K562 (cell line): ENCODE measurements around the gene ANO9. TPM values are rescaled to one million over a fixed set of nuclear protein-coding genes. Genes with fewer than 3 reads are reported as not detected.
A peak's percentile ranks its signal among the peaks of the same experiment; 100 is the strongest.

ENCODE experiments used
- ASH1L ChIP-seq: fragments of 450-650 bp; IDR thresholded peaks from 2 replicates; pipeline ENCODE4 v1.6.1; 2018; ENCODE audit warnings: borderline replicate concordance, mild to moderate bottlenecking, low read depth; ENCODE audit not compliant: partially characterized antibody
- BCLAF1 ChIP-seq, 2 experiments: fragments of 450-650 bp in 1 of 2; IDR thresholded peaks; 2 replicates each; pipeline ENCODE4 v1.6.1; 2011 to 2017; ENCODE audit warnings: low read depth in 2 of 2, antibody characterized with exemption in 1 of 2, borderline replicate concordance in 1 of 2, low read length in 1 of 2, mild to moderate bottlenecking in 1 of 2, mixed read lengths in 1 of 2; ENCODE audit not compliant: control insufficient read depth in 1 of 2
- CREB1 ChIP-seq, 2 experiments: sonication (generic) in 1 of 2; formaldehyde crosslinking in 1 of 2; IDR thresholded peaks; 2 replicates each; pipeline versions ENCODE4 v1.6.1 to v1.8.0; 2012 to 2022; ENCODE audit warnings: inconsistent platforms in 1 of 2, mild to moderate bottlenecking in 1 of 2, missing genetic modification reagents in 1 of 2, moderate library complexity in 1 of 2
- CSDE1 ChIP-seq, 2 experiments: fragments of 450-650 bp; IDR thresholded peaks; 2 replicates each; pipeline ENCODE4 v1.6.1; 2016; ENCODE audit warnings: mild to moderate bottlenecking in 1 of 2
- DPF2 ChIP-seq: fragments of 450-650 bp; IDR thresholded peaks from 2 replicates; pipeline ENCODE4 v1.6.1; 2016
- GATAD2A ChIP-seq: fragments of 450-650 bp; IDR thresholded peaks from 2 replicates; pipeline ENCODE4 v1.6.1; 2017
- HDAC3 ChIP-seq: fragments of 450-650 bp; IDR thresholded peaks from 2 replicates; pipeline ENCODE4 v1.6.1; 2018; ENCODE audit warnings: borderline replicate concordance, mild to moderate bottlenecking, moderate library complexity; ENCODE audit not compliant: partially characterized antibody
- KHSRP ChIP-seq: fragments of 450-650 bp; IDR thresholded peaks from 2 replicates; pipeline ENCODE4 v1.6.1; 2017
- NBN ChIP-seq: fragments of 450-650 bp; IDR thresholded peaks from 2 replicates; pipeline ENCODE4 v1.6.1; 2016; ENCODE audit warnings: low read depth, mild to moderate bottlenecking
- NCOR1 ChIP-seq: fragments of 450-650 bp; IDR thresholded peaks from 2 replicates; pipeline ENCODE4 v1.6.1; 2016; ENCODE audit warnings: mild to moderate bottlenecking, moderate library complexity
- PPARD ChIP-seq: fragments of 250-450 bp; sonication (Bioruptor Pico); IDR thresholded peaks from 2 replicates; pipeline ENCODE4 v1.8.0; 2022; ENCODE audit warnings: inconsistent platforms, mild to moderate bottlenecking, moderate library complexity
- PRMT5 ChIP-seq: sonication (generic); formaldehyde crosslinking; IDR thresholded peaks from 2 replicates; pipeline ENCODE4 v1.5.0; 2020; ENCODE audit warnings: missing genetic modification reagents
- SRSF9 ChIP-seq: fragments of 200-400 bp; formaldehyde crosslinking; IDR thresholded peaks from 2 replicates; pipeline ENCODE4 v1.6.1; 2017; ENCODE audit warnings: low read depth, low read length, borderline replicate concordance
- STAT5B ChIP-seq: fragments of 250-450 bp; sonication (Bioruptor Pico); IDR thresholded peaks from 2 replicates; pipeline ENCODE4 v1.8.0; 2021; ENCODE audit warnings: mild to moderate bottlenecking, inconsistent platforms
- ZBTB34 ChIP-seq: fragments of 250-450 bp; sonication (Bioruptor Pico); IDR thresholded peaks from 2 replicates; pipeline ENCODE4 v1.8.0; 2021; ENCODE audit warnings: mild to moderate bottlenecking, moderate library complexity
- ZBTB8A ChIP-seq: fragments of 450-650 bp; IDR thresholded peaks from 2 replicates; pipeline ENCODE4 v1.6.1; 2018; ENCODE audit warnings: mild to moderate bottlenecking, moderate library complexity; ENCODE audit not compliant: partially characterized antibody
- ZNF124 ChIP-seq: sonication (generic); formaldehyde crosslinking; IDR thresholded peaks from 2 replicates; pipeline ENCODE4 v1.8.1; 2022; ENCODE audit warnings: missing genetic modification reagents
- ZNF780A ChIP-seq: fragments of 250-450 bp; sonication (Bioruptor Pico); IDR thresholded peaks from 2 replicates; pipeline ENCODE4 v1.5.0; 2021; ENCODE audit warnings: mild to moderate bottlenecking
- polyA plus RNA-seq, 8 experiments: library from polyadenylated mRNA; depleted of rRNA in 4 of 8; stranded (reverse) in 5 of 8; unstranded in 3 of 8; fragments of >200 nt; fragmentation: Nextera tagmentation in 2 of 8; fragmentation: Illumina TruSeq in 1 of 8; extraction: Ambion mirVana in 2 of 8; extraction: Trizol in 1 of 8; gene quantifications; 2 replicates each; pipeline versions ENCODE4 v1.2.1 to v1.2.3, GENCODE V29; 2011 to 2014; ENCODE audit warnings: inconsistent platforms in 1 of 8, missing spikeins in 1 of 8
- total RNA-seq, 7 experiments: library from RNA; depleted of rRNA in 6 of 7; stranded (reverse); fragments of >200 nt in 6 of 7; fragmentation: Illumina TruSeq in 2 of 7; extraction: Trizol in 2 of 7; gene quantifications; 2 replicates each; pipeline versions ENCODE4 v1.2.1 to v1.2.3, GENCODE V29; 2011 to 2021; ENCODE audit warnings: low replicate concordance in 1 of 7
- TF ChIP-seq, protein P1 (sequence below): fragments of 450-650 bp; IDR thresholded peaks from 2 replicates; pipeline ENCODE4 v1.6.1; 2017; ENCODE audit warnings: mild to moderate bottlenecking, moderate library complexity
- TF ChIP-seq, protein P2 (sequence below), 3 experiments: IDR thresholded peaks in 2 of 3; conservative IDR thresholded peaks in 1 of 3; 2 replicates each; pipeline ENCODE4 v1.5.1; 2011 to 2012; ENCODE audit warnings: low read length in 3 of 3, mild to moderate bottlenecking in 3 of 3, control low read depth in 2 of 3, improper control_type of control experiment in 1 of 3, inconsistent platforms in 1 of 3, low read depth in 1 of 3, mixed read lengths in 1 of 3, moderate library complexity in 1 of 3; ENCODE audit not compliant: insufficient read depth in 2 of 3

ANO9 gene
- total and polyA plus RNA-seq, 9 of the 15 experiments (the other 6 are each of a cell fraction or from before 2014, with no cell fraction given), result 0.20 to 14.5 (median 4.5) TPM

DNA sequence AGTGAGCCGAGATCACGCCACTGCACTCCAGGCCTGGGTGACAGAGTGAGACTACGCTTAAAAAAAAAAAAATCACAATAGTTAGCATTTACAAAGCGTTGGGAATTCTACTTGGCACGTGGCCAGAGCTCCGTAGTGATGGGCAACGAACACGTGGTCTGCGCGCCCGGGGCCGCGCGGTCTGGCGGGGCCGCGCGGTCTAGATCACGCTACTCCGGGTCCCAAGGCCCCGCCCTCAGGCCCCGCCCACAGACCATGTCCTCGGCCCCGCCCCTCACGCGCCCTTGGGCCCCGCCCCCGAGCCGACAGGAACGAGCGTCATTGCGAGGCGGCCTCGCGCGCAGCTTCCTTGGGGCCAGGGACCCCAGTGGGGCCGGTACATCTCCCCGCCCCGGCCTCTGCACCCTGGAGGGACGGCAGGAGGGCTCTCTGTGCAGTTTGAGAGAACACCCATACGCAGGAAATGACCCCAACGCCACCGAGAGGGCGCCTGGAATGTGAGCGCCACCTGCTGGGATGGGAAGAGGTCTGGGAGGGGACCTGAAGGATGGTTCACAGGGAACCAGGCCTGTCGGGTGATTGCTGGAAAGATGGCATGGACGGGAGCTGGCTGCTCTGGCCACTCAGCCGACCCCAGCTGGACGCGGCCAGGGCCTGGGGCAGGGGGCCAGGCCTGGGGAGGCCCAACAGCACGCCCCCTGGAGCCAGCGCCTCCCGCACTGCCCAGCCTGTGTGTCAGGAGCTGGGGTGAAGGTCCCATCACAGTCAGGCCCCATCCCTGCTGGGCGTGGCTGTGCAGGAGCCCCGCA lies 6.3 kb upstream of the ANO9 start (continued):
- TF ChIP-seq, protein P1, sequence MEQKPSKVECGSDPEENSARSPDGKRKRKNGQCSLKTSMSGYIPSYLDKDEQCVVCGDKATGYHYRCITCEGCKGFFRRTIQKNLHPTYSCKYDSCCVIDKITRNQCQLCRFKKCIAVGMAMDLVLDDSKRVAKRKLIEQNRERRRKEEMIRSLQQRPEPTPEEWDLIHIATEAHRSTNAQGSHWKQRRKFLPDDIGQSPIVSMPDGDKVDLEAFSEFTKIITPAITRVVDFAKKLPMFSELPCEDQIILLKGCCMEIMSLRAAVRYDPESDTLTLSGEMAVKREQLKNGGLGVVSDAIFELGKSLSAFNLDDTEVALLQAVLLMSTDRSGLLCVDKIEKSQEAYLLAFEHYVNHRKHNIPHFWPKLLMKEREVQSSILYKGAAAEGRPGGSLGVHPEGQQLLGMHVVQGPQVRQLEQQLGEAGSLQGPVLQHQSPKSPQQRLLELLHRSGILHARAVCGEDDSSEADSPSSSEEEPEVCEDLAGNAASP, result no peak
- TF ChIP-seq NCOR1, result no peak; the same call in 1 of the 2 replicates
- 0 out of 2 replicates have a peak, but pooled peaks have one; percentile 31 for TF ChIP-seq DPF2
- TF ChIP-seq, protein P2, sequence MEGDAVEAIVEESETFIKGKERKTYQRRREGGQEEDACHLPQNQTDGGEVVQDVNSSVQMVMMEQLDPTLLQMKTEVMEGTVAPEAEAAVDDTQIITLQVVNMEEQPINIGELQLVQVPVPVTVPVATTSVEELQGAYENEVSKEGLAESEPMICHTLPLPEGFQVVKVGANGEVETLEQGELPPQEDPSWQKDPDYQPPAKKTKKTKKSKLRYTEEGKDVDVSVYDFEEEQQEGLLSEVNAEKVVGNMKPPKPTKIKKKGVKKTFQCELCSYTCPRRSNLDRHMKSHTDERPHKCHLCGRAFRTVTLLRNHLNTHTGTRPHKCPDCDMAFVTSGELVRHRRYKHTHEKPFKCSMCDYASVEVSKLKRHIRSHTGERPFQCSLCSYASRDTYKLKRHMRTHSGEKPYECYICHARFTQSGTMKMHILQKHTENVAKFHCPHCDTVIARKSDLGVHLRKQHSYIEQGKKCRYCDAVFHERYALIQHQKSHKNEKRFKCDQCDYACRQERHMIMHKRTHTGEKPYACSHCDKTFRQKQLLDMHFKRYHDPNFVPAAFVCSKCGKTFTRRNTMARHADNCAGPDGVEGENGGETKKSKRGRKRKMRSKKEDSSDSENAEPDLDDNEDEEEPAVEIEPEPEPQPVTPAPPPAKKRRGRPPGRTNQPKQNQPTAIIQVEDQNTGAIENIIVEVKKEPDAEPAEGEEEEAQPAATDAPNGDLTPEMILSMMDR (IDR thresholded peaks at IDR 0.05 in 2 of 3, conservative IDR thresholded peaks at IDR 0.05 in 1 of 3; ENCODE audit: insufficient read depth in 2 of 3, low read depth in 1 of 3, low read length in 3 of 3), result peak; percentile 91 to 94 (median 91)
- TF ChIP-seq ZBTB34 (CRISPR knock-in tag), result no peak
- no peak for TF ChIP-seq ASH1L
- TF ChIP-seq STAT5B (CRISPR knock-in tag), result no peak
- no peak for TF ChIP-seq CSDE1 (IDR thresholded peaks at IDR 0.05)
- TF ChIP-seq HDAC3, result no peak
- TF ChIP-seq BCLAF1 (IDR thresholded peaks at IDR 0.05; ENCODE audit: borderline replicate concordance in 1 of 2, control insufficient read depth in 1 of 2, low read depth in 2 of 2, low read length in 1 of 2), result 0 out of 4 replicates have a peak, but pooled peaks of 1 of the 2 experiments have one; percentile 42
- no peak for TF ChIP-seq ZBTB8A
- TF ChIP-seq PRMT5, result no peak
- TF ChIP-seq GATAD2A, result no peak
- TF ChIP-seq NBN, result peak; percentile 81
- TF ChIP-seq CREB1 (IDR thresholded peaks at IDR 0.05), result peak; percentile 67
- peak; percentile 83 for TF ChIP-seq CREB1 (CRISPR knock-in tag; IDR thresholded peaks at IDR 0.05)
- TF ChIP-seq ZNF780A, result no peak
- no peak for TF ChIP-seq KHSRP
- no peak for TF ChIP-seq PPARD
- TF ChIP-seq SRSF9, result no peak
- no peak for TF ChIP-seq ZNF124
